GM19240 (cell line): Measurements from ENCODE around the gene TTPAL.
"Not testable (repeated sequence)": the region's sequence is repeated elsewhere in the genome, so short reads cannot be mapped to it uniquely, and the experiment has no call there.

Experiments used
- DNase-seq: peaks from one replicate; pipeline ENCODE4 v3.0.0; 2011; ENCODE audit warnings: low spot score; ENCODE audit not compliant: insufficient read length

TTPAL gene

GRCh38 chr20:44468044-44468782 lies 7.5 kb upstream of the TTPAL start:
- DNase-seq, result no peak

DNA sequence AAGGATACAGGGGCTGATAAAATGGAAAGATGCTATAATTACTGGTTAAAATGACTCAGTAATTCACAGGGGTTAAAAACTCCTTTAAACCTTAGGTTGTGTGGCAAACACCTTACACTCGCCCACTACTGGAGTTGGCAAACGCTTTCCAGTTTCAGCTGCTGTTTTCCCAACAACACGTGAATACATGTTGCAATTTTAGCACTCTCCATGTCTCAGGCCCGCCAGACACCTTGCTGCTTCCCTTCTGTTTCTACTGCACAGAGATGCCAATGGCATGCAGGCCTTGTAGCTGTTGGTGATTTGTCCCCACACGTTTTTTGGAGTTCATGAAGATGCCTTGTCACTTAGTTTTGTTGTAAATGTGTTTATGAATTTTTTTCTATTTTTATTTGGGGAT lies 5.3 kb upstream of the TTPAL start:
- no peak for DNase-seq

DNA sequence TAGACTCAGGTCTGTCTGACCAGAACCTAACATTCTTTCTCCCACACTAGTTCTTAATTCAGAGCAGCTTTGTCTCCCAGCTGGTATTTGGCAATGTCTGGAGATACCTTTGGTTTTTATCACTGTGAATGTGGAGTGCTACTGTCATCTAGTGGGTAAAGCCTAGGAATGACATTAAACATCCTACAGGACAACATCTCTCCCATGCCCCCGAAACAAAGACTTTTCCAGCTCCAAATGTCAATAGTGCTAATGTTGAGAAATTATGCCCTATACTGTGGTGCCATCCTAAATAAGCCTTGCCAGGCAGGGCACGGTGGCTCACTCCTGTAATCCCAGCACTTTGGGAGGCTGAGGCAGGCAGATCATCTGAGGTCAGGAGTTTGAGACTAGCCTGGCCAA lies 4.2 kb upstream of the TTPAL start:
- no peak for DNase-seq

DNA sequence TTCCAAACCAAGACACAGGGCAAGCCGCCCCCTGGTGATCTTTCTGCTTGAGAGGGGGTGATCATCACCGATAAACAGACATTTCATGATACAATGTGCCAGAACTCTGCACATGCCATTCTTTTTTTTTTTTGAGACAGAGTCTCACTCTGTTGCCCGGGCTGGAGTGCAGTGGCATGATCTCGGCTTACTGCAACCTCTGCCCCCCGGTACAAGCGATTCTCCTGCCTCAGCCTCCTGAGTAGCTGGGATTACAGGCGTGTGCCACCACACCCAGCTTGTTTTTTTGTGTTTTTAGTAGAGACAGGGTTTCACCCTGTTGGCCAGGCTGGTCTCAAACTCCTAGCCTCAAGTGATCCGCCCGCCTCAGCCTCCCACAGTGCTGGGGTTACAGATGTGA lies 3.4 kb upstream of the TTPAL start:
- DNase-seq, result not testable (repeated sequence)

DNA sequence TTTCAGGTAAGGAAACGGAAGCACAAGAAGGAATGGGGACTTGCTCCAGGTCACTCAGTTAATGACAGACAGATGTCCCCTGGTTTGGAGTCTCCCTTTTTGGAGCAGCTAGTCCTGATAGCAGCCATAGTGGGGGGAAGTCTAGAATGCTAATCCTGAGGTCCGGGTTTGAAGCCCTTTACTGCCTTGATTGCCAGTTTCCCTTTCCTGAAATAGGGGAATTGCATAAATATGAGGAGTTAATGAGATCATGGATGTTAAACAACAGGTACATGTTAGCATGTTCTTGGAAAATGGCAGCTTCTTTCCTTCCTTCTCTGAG lies 341 bp upstream of the TTPAL start:
- DNase-seq, result no peak

DNA sequence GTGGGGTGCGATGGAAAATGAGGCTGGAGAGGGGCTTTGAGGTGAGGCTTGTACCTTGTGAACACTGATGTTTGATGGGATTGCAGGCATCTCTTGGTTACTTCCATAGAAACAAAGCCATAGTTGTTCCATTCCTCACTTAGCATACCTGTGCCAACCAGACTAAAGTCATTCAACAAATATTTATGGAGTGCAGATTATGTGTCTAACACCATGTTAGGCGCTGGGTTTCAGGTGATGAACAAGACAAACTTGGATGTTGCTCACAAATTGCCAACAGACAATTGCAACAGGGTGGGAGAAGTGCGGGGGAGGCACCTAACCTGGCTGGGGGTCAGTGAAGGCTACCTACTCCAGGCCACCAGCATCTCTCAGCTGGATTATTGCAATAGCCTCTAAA lies 1.5 kb downstream of the TTPAL start:
- DNase-seq, result no peak

DNA sequence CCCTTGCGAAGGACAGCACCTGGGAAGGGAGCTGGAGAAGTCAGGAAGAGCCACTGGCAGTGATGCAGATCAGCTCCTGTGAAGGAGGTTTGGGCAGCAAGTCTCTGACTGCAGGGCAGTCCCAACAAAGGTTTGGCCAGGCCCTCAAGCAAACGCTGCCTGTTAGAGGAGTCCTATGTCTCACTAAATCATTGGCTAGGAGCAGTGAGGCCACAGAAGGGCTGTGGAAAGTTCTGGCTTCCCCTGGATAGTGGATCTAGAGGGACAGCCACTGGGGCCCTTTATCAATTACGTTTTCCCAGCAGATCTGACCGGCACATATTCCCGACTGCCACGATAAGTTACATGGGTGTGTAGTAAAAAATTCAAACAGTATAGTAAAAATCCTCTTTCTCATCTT lies 2.5 kb downstream of the TTPAL start:
- no peak for DNase-seq

DNA sequence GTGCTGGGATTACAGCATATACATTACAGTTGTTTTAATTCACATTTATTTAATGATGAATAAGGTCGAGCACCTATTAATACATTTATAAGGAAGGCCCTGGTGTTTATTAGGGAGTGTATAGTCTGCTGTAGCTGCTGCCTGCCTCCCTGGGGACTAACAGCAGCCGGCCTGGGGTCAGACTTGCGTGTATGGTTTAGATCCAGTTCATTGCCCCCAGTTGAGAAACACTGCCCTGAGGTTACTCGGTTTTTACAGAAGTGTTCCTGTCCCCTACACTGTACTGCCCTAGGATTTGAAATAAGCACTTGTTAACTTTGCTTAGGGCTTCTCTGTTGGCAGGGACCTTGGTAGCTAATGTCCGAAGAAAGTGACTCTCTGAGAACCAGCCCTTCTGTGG lies 4.0 kb downstream of the TTPAL start:
- no peak for DNase-seq

- DNase-seq, result no peak
Measured at GRCh38 chr20:44480097-44480496, 4.4 kb downstream of the TTPAL start.

GRCh38 chr20:44481719-44482416 lies 6.2 kb downstream of the TTPAL start:
- no peak for DNase-seq

DNA sequence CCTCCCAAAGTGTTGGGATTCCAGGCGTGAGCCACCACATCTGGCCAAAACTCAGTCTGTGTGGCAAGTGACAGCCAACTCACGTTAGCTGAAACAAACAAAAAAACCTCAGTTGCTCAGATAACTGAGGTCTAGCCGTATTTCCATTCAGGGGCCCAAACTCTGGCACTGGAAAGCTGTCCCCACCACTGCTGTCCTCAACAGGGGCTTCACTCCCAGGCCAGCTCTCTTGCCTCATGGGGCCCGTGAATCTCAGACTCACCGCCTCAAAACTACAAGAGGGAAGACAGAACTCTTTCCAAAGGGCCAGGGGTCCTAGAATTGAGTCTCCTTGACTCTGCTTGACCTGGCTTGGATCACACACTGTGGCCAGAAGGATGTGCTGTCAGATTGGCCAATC lies 7.4 kb downstream of the TTPAL start:
- no peak for DNase-seq

DNA sequence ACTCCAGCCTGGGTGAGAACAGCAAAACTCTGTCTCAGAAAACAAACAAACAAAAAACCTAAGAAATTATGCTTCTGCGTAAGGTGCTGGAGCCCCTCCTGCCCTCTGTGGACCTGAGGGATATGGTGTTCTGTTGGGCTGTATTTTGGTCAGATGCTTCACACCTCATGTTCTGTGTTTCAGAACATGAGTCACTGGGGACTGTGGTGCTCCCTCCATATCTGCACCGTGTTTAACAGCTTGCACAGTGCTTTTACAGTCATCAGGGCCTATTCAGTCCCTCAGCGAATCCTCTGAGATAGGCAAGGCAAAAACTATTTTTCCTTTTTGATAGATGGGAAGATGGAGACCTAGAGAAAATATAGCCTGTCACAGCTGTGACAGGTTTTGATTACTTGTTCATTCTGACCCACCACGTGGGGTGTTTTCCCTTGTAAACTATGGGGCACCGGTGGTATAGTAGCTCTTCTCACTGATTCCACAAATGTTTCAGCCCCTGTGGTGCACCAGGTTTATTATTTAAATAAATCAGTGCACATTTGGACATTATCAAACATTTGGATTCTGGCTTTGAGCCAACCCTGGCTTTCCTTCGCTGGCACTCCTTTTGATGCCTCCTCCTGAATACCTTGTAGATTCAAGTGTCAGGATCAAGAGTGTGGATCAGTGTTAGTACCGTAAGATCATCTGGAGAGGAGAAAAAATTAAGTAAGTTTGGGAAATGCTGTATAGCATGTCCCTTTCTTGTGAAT lies 9.6 kb downstream of the TTPAL start:
- DNase-seq, result no peak

DNA sequence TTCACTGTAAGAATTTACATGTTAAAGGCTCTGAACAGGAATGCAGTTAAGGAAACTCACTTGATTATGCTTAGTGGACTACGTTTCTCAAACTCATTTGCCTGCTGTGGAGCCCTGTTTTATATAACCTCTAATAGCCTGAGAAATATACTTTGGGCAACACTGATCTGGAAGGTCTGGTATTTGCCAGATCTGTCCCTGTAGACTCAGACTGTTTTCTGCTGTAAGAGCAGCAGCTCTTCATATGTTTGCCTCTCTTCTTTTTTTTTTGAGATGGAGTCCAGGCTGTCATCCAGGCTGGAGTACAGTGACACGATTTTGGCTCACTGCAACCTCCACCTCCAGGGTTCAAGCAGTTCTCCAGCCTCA lies 10.1 kb downstream of the TTPAL start:
- no peak for DNase-seq

DNA sequence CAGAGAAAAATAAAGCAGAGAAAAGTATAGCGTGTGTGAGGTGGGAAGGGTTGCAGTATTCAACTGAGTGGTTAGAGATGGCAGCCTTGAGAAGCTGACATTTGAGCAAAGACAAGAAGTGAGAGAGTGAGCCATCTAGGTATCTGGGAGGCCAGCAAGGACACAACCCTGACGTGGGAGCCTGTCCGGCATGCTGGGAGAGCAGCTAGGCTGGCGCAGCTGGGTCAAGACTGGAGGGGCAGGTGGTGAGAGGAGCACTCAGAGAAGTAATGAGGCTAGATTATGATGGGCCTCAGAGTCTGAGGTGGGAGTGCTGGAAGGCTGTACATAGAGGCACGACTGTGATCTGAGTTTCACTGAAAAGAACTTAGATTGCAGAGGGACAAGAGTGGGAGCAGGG lies 12.9 kb downstream of the TTPAL start:
- no peak for DNase-seq

DNA sequence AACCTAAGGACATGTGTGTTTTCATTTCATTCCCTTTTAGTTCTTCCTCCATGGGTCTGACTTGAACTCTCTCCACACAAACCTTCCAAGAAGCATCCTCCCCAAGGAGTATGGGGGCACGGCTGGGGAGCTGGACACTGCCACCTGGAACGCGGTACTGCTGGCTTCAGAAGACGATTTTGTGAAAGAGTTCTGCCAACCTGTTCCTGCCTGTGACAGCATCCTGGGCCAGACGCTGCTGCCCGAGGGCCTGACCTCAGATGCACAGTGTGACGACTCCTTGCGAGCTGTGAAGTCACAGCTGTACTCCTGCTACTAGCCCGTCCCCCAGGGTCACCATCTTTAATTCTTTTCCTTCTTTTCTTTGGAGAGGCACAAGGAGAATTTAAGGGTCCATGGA lies 13.5 kb downstream of the TTPAL start:
- no peak for DNase-seq

DNA sequence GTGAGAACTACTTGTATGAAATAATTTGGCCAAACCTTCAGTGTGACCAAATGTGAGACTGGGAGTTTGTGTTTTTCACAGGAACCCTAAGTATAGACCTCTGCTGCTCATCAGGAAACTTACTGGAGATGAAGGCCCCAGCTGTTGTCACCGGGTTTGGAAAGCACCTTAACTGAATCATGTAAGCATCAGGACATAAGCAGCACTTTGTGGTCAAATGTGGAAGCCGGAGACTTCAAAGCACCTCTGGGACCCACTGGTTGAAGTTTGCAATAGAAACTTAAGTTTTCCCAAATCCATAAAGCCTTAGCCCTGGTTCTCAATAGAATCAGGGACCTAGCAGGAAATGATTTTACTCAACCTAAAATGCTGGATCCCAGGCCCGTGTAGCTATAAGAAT lies 14.3 kb downstream of the TTPAL start:
- DNase-seq, result no peak

GRCh38 chr20:44491635-44492395 lies 16.1 kb downstream of the TTPAL start:
- DNase-seq, result no peak

DNA sequence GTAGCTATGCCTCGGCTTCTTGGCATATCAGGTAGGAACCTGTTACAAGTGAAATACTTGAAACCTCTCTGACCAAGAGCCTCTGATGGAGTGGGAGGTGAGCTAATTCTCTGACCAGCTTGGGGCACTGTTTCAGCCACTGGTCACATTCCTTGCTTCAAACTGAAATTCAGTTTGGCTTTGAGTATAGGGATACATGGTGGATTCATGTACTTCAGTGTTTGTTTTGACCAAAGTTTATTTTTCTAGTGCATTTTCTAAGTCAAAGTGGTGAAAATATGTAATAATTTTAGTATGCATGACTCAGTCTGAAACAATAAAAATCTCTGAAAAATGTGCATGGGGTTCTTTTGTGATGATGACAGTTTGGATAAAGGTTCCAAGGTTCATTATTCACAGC lies 18.6 kb downstream of the TTPAL start:
- DNase-seq, result no peak

- no peak for DNase-seq
Measured at GRCh38 chr20:44494681-44495080, 19.0 kb downstream of the TTPAL start.

DNA sequence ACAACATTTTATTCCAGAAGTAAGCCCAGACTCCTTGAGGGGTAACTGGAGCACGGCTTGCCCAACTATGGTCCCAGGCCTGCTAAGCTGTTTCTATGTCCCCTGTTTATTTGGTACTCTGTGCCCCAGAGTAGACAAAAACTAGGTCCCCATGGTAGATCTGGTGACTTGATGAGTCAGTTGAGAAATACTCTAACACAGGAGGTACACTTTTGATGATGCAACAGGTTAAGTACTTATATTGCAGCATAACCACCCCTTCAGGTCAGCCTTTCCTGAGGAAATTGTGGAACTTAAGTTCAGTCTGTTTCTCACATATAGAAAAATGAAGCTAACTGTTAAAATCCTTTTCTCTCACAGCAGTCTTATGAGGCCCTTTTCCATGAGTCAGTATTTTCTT lies 19.6 kb downstream of the TTPAL start:
- DNase-seq, result no peak

DNA sequence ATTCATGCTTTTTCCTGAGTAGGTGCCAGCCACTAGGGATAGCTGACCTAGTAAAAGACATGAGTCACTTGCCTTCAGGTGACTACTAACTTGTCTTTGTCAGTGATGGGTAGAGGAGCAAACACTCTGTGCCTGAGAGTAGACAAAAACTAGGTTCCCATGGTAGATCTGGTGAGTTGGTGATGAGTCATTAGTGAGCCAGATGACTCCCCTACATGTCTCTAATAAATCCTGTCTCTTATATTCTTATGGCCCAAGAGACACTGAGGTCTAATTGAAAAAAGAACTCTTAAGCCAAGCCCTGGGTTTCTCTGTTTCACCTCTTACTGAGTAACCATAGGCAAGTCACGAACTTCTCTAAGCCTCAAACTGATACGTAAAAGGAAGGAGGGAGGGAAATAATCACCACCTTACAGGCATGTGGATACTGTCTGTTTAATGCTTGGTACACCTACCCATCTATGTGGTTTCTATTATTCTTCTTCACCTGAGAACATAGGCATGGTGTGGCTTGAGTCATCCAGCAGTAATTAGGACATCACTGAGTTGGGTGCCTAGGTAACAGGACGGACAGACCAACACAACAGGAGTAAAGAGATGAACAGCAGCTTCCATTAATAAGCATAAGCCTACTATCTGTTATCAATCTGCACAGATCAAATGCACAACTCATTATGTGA lies 20.3 kb downstream of the TTPAL start:
- DNase-seq, result no peak
